Liver (tissue), 9 donors: ENCODE measurements around the gene ZNF587. TPM values are rescaled to one million over a fixed set of nuclear protein-coding genes. Genes with fewer than 3 reads are reported as not detected.

ENCODE experiments used
- DNase-seq: peaks from one replicate; pipeline ENCODE4 v3.0.0-alpha.2; 2017; ENCODE audit warnings: low spot score
- H3K27ac ChIP-seq, 2 donors: one replicate each; pipeline ENCODE4 v1.7.0; 2013; ENCODE audit warnings: inconsistent platforms in 2 of 2, low read length in 2 of 2, control low read depth in 1 of 2, low read depth in 1 of 2, mild to moderate bottlenecking in 1 of 2
- H3K27me3 ChIP-seq, 4 donors: one replicate each; pipeline versions ENCODE4 v1.6.1 to v1.7.0; 2013; ENCODE audit warnings: low read length in 3 of 4, inconsistent platforms in 1 of 4, mild to moderate bottlenecking in 1 of 4, moderate library complexity in 1 of 4; ENCODE audit not compliant: control insufficient read depth in 4 of 4, insufficient read depth in 4 of 4
- H3K36me3 ChIP-seq, 4 donors: one replicate each; pipeline versions ENCODE4 v1.6.1 to v1.7.0; 2013; ENCODE audit warnings: low read length in 3 of 4, mild to moderate bottlenecking in 3 of 4, low read depth in 1 of 4, moderate library complexity in 1 of 4; ENCODE audit not compliant: control insufficient read depth in 4 of 4, insufficient read depth in 3 of 4
- H3K4me1 ChIP-seq, 4 donors: one replicate each; pipeline versions ENCODE4 v1.6.1 to v1.7.0; 2013; ENCODE audit warnings: low read length in 3 of 4, mild to moderate bottlenecking in 3 of 4, moderate library complexity in 1 of 4; ENCODE audit not compliant: control insufficient read depth in 4 of 4, insufficient read depth in 4 of 4
- H3K4me3 ChIP-seq, 3 donors: one replicate each; pipeline versions ENCODE4 v1.6.1 to v1.7.0; 2013; ENCODE audit warnings: low read length in 3 of 3, control low read depth in 1 of 3, low read depth in 1 of 3, mild to moderate bottlenecking in 1 of 3
- H3K9ac ChIP-seq, 2 donors: one replicate each; pipeline ENCODE4 v1.7.0; 2013; ENCODE audit warnings: low read length in 2 of 2, mild to moderate bottlenecking in 2 of 2, moderate library complexity in 2 of 2, control low read depth in 1 of 2, low read depth in 1 of 2
- H3K9me3 ChIP-seq, 4 donors: one replicate each; pipeline versions ENCODE4 v1.6.1 to v1.7.0; 2013; ENCODE audit warnings: low read length in 3 of 4; ENCODE audit not compliant: control insufficient read depth in 4 of 4
- ATF3 ChIP-seq: IDR thresholded peaks from 2 replicates; pipeline ENCODE4 v1.6.1; 2016; ENCODE audit warnings: antibody characterized with exemption
- CTCF ChIP-seq: fragments of 150-350 bp; IDR thresholded peaks from 2 replicates; pipeline ENCODE4 v1.5.1; 2017; ENCODE audit warnings: improper control_type of control experiment, low read depth, low read length; ENCODE audit not compliant: missing input control
- EGR1 ChIP-seq, 2 donors: IDR thresholded peaks; 2 replicates each; pipeline ENCODE4 v1.6.1; 2016 to 2018; ENCODE audit warnings: antibody characterized with exemption in 2 of 2, low read depth in 2 of 2
- FOXA1 ChIP-seq: IDR thresholded peaks from 2 replicates; pipeline ENCODE4 v1.6.1; 2016; ENCODE audit warnings: antibody characterized with exemption
- FOXA2 ChIP-seq: IDR thresholded peaks from 2 replicates; pipeline ENCODE4 v1.6.1; 2016; ENCODE audit warnings: antibody characterized with exemption
- GABPA ChIP-seq, 2 donors: IDR thresholded peaks in 1 of 2; conservative IDR thresholded peaks in 1 of 2; 2 replicates each; pipeline ENCODE4 v1.6.1; 2016; ENCODE audit warnings: antibody characterized with exemption in 2 of 2, mild to moderate bottlenecking in 1 of 2, moderate library complexity in 1 of 2
- HNF4A ChIP-seq, 2 donors: conservative IDR thresholded peaks; 2 replicates each; pipeline ENCODE4 v1.6.1; 2016; ENCODE audit warnings: antibody characterized with exemption in 2 of 2, mild to moderate bottlenecking in 2 of 2
- HNF4G ChIP-seq: IDR thresholded peaks from 2 replicates; pipeline ENCODE4 v1.6.1; 2016; ENCODE audit warnings: antibody characterized with exemption
- JUND ChIP-seq, 2 donors: IDR thresholded peaks; 2 replicates each; pipeline ENCODE4 v1.6.1; 2016; ENCODE audit warnings: antibody characterized with exemption in 2 of 2
- MAX ChIP-seq: IDR thresholded peaks from 2 replicates; pipeline ENCODE4 v1.6.1; 2016; ENCODE audit warnings: antibody characterized with exemption
- NR2F2 ChIP-seq: IDR thresholded peaks from 2 replicates; pipeline ENCODE4 v1.6.1; 2016; ENCODE audit warnings: antibody characterized with exemption
- RAD21 ChIP-seq, 2 donors: IDR thresholded peaks; 2 replicates each; pipeline ENCODE4 v1.6.1; 2016; ENCODE audit warnings: antibody characterized with exemption in 2 of 2, mild to moderate bottlenecking in 2 of 2
- RXRA ChIP-seq, 2 donors: IDR thresholded peaks; 2 replicates each; pipeline ENCODE4 v1.6.1; 2017 to 2018; ENCODE audit warnings: antibody characterized with exemption in 2 of 2, mild to moderate bottlenecking in 1 of 2
- SP1 ChIP-seq: IDR thresholded peaks from 2 replicates; pipeline ENCODE4 v1.6.1; 2018; ENCODE audit warnings: antibody characterized with exemption, mild to moderate bottlenecking
- TAF1 ChIP-seq: conservative IDR thresholded peaks from 2 replicates; pipeline ENCODE4 v1.6.1; 2016; ENCODE audit warnings: antibody characterized with exemption, mild to moderate bottlenecking
- YY1 ChIP-seq: IDR thresholded peaks from 2 replicates; pipeline ENCODE4 v1.6.1; 2016; ENCODE audit warnings: antibody characterized with exemption, mild to moderate bottlenecking
- ZBTB33 ChIP-seq: IDR thresholded peaks from 2 replicates; pipeline ENCODE4 v1.6.1; 2016; ENCODE audit warnings: antibody characterized with exemption
- WGBS: extraction: QIAGEN DNeasy Blood & Tissue Kit; methylation state at CpG from one replicate; pipeline ENCODE4 v1.1.7; 2013; 5-methylcytosine and 5-hydroxymethylcytosine counted together
- polyA plus RNA-seq, 2 donors: library from polyadenylated mRNA; stranded (reverse) in 1 of 2; unstranded in 1 of 2; fragments of 200-250 nt in 1 of 2; fragments of >200 nt in 1 of 2; fragmentation: Nextera tagmentation in 1 of 2; extraction: Ambion mirVana in 1 of 2; gene quantifications; one replicate each; pipeline versions ENCODE4 v1.2.1 to v1.2.3, GENCODE V29; 2013 to 2015
- total RNA-seq, 2 donors: library from RNA; depleted of rRNA; stranded (reverse); fragments of >200 nt; gene quantifications; one replicate each; pipeline ENCODE4 v1.2.3, GENCODE V29; 2014
- donor health status: healthy.
- donor health status: healthy.
- donor health status: healthy.
- donor health status: healthy.
- donor health status: healthy.

The ZNF587 gene
- total and polyA plus RNA-seq, 4 donors: 2.7 to 27.8 (median 9.2) TPM

- TF ChIP-seq ZBTB33 (no peak), RXRA (IDR thresholded peaks at IDR 0.05) (no peak), NR2F2 (no peak), FOXA1 (no peak), CTCF (no peak), HNF4A (conservative IDR thresholded peaks at IDR 0.05) (no peak), ATF3 (no peak)
These were observed 55.6 kb downstream of the ZNF587 start (continued) for GRCh38 chr19:57905258-57905657.

- TF ChIP-seq TAF1 (no peak), RXRA (IDR thresholded peaks at IDR 0.05) (no peak), NR2F2 (no peak), FOXA2 (no peak), RAD21 (IDR thresholded peaks at IDR 0.05) (no peak), ATF3 (no peak), JUND (IDR thresholded peaks at IDR 0.05) (no peak)
- peaks cover 0 to 47% (median 32%) of the 10 kb centered on the region in 4 donors for H3K36me3 ChIP-seq
- peak overlapping the region in 2 of 3 donors; percentile 20 to 56 for H3K4me3 ChIP-seq
- no peak overlapping the region for H3K9ac ChIP-seq
- no peaks in the 10 kb centered on the region for H3K27me3 ChIP-seq
- no peak for DNase-seq
- H3K4me1 ChIP-seq: peaks cover 0 to 9% (median under 1%) of the 10 kb centered on the region in 4 donors
- no peak overlapping the region for H3K27ac ChIP-seq
- H3K9me3 ChIP-seq: peaks cover 0 to 27% (median 13%) of the 10 kb centered on the region in 4 donors
- WGBS: 66% methylated on average over 3 of the region's 3 CpGs
These were observed 57.7 kb downstream of the ZNF587 start for GRCh38 chr19:57907394-57907793.

GRCh38 chr19:57914531-57914930 is 64.9 kb downstream of the ZNF587 start:
- no peak for DNase-seq
- H3K36me3 ChIP-seq: peaks cover 0 to 29% (median 21%) of the 10 kb centered on the region in 4 donors
- peaks cover 0 to 18% (median 5%) of the 10 kb centered on the region in 4 donors for H3K9me3 ChIP-seq
- no peak overlapping the region for H3K27ac ChIP-seq
- peak overlapping the region in 1 of 3 donors; percentile 97 for H3K4me3 ChIP-seq
- no peaks in the 10 kb centered on the region for H3K27me3 ChIP-seq
- 34% methylated on average over 3 of the region's 3 CpGs for WGBS
- peaks cover 0 to 17% (median 13%) of the 10 kb centered on the region in 4 donors for H3K4me1 ChIP-seq
- H3K9ac ChIP-seq: no peak overlapping the region
- peak; percentile 12 for TF ChIP-seq FOXA2
- no peak for TF ChIP-seq ATF3
- no peak for TF ChIP-seq NR2F2
- peak in 1 of 2 donors; percentile 29 for TF ChIP-seq JUND (IDR thresholded peaks at IDR 0.05)
- TF ChIP-seq RXRA (IDR thresholded peaks at IDR 0.05): peak in 1 of 2 donors; percentile 51
- peak in 1 of 2 donors; percentile 47 for TF ChIP-seq GABPA (IDR thresholded peaks at IDR 0.05 in 1 of 2, conservative IDR thresholded peaks at IDR 0.05 in 1 of 2)
- no peak for TF ChIP-seq RAD21 (IDR thresholded peaks at IDR 0.05)
- TF ChIP-seq MAX: no peak
- no peak for TF ChIP-seq EGR1 (IDR thresholded peaks at IDR 0.05; ENCODE audit: low read depth in 2 of 2)
- TF ChIP-seq HNF4A (conservative IDR thresholded peaks at IDR 0.05): peak in 1 of 2 donors; percentile 71
- TF ChIP-seq YY1: no peak
- TF ChIP-seq HNF4G: no peak
- no peak for TF ChIP-seq TAF1
- no peak for TF ChIP-seq SP1
- TF ChIP-seq ZBTB33: no peak
- no peak for TF ChIP-seq CTCF
- no peak for TF ChIP-seq FOXA1
